CD14-positive monocyte (primary cell): ENCODE data around the gene KRT79. TPM values are rescaled to one million over a fixed set of nuclear protein-coding genes. Genes with fewer than 3 reads are reported as not detected.
"Not testable (repeated sequence)": the region's sequence is repeated elsewhere in the genome, so short reads cannot be mapped to it uniquely, and the experiment has no call there.

Experiments used
- DNase-seq, 3 donors: peaks; one replicate each; pipeline ENCODE4 v3.0.0-alpha.2; 2011 to 2022
- H2AFZ ChIP-seq: 2 replicates; pipeline ENCODE4 v1.6.0; 2012; ENCODE audit warnings: mild to moderate bottlenecking, low read depth, low read length, inconsistent platforms; ENCODE audit not compliant: insufficient read depth, poor library complexity, severe bottlenecking
- H3K27ac ChIP-seq, 2 donors: 1 replicate in 1 of 2; 2 replicates in 1 of 2; pipeline ENCODE4 v1.5.1; 2012 to 2013; ENCODE audit warnings: low read length in 2 of 2, control low read depth in 1 of 2, inconsistent platforms in 1 of 2, low read depth in 1 of 2, mild to moderate bottlenecking in 1 of 2
- H3K27me3 ChIP-seq, 2 donors: one replicate each; pipeline versions ENCODE4 v1.6.0 to v1.6.1; 2011 to 2013; ENCODE audit warnings: low read length in 2 of 2; ENCODE audit not compliant: control insufficient read depth in 2 of 2, insufficient read depth in 2 of 2
- H3K36me3 ChIP-seq, 2 donors: replicated peaks in 1 of 2; 1 replicate in 1 of 2; 2 replicates in 1 of 2; pipeline versions ENCODE4 v1.5.1 to v1.6.1; 2012 to 2013; ENCODE audit warnings: low read length in 2 of 2, control low read depth in 1 of 2, inconsistent platforms in 1 of 2, mild to moderate bottlenecking in 1 of 2; ENCODE audit not compliant: insufficient read depth in 2 of 2, control insufficient read depth in 1 of 2
- H3K4me1 ChIP-seq, 2 donors: 1 replicate in 1 of 2; 2 replicates in 1 of 2; pipeline versions ENCODE4 v1.5.1 to v1.6.1; 2012 to 2013; ENCODE audit warnings: low read length in 2 of 2, control low read depth in 1 of 2, inconsistent platforms in 1 of 2, mild to moderate bottlenecking in 1 of 2, moderate library complexity in 1 of 2; ENCODE audit not compliant: insufficient read depth in 2 of 2, control insufficient read depth in 1 of 2
- H3K4me2 ChIP-seq: replicated peaks from 2 replicates; pipeline ENCODE3; 2012; ENCODE audit warnings: low read length, moderate library complexity, mild to moderate bottlenecking; ENCODE audit not compliant: poor library complexity, severe bottlenecking; ENCODE audit errors: extremely low read depth
- H3K4me3 ChIP-seq, 3 experiments: fragments of 200-600 bp in 1 of 3; sonication (generic) in 1 of 3; replicated peaks in 1 of 3; 1 replicate in 2 of 3; 2 replicates in 1 of 3; pipeline ENCODE4 v1.5.1; 2011 to 2013; ENCODE audit warnings: low read length in 3 of 3, mild to moderate bottlenecking in 3 of 3, control low read depth in 2 of 3, low read depth in 2 of 3, inconsistent platforms in 1 of 3, moderate library complexity in 1 of 3
- H3K79me2 ChIP-seq: 2 replicates; pipeline ENCODE4 v1.6.0; 2012; ENCODE audit warnings: mild to moderate bottlenecking, control low read depth, inconsistent platforms, low read length, moderate library complexity; ENCODE audit not compliant: insufficient read depth
- H3K9ac ChIP-seq: 2 replicates; pipeline ENCODE4 v1.6.0; 2017; ENCODE audit warnings: low read length, mild to moderate bottlenecking; ENCODE audit not compliant: insufficient read depth, poor library complexity, severe bottlenecking
- H3K9me3 ChIP-seq, 2 donors: replicated peaks in 1 of 2; 1 replicate in 1 of 2; 2 replicates in 1 of 2; pipeline versions ENCODE4 v1.5.1 to v1.6.1; 2012 to 2013; ENCODE audit warnings: low read length in 2 of 2, control low read depth in 1 of 2; ENCODE audit not compliant: control insufficient read depth in 1 of 2, insufficient read depth in 1 of 2
- H4K20me1 ChIP-seq: 2 replicates; pipeline ENCODE4 v1.6.0; 2012; ENCODE audit warnings: mild to moderate bottlenecking, low read length, control low read depth, moderate library complexity; ENCODE audit not compliant: insufficient read depth
- H3K27ac Mint-ChIP-seq, 7 donors: one replicate each; pipeline ENCODE4 v1.8.0; 2020; ENCODE audit warnings: mild to moderate bottlenecking in 7 of 7, mixed read lengths in 7 of 7, moderate library complexity in 6 of 7, inconsistent platforms in 2 of 7
- H3K27me3 Mint-ChIP-seq, 3 donors: one replicate each; pipeline ENCODE4 v1.8.0; 2021 to 2022; ENCODE audit warnings: low read depth in 3 of 3, mild to moderate bottlenecking in 3 of 3, mixed read lengths in 3 of 3, moderate library complexity in 3 of 3, inconsistent platforms in 1 of 3
- H3K36me3 Mint-ChIP-seq, 2 donors: one replicate each; pipeline ENCODE4 v1.8.0; 2020; ENCODE audit warnings: mixed read lengths in 2 of 2, inconsistent platforms in 1 of 2, mild to moderate bottlenecking in 1 of 2
- H3K4me1 Mint-ChIP-seq: one replicate; pipeline ENCODE4 v1.8.0; 2020; ENCODE audit warnings: mild to moderate bottlenecking, mixed read lengths
- H3K4me3 Mint-ChIP-seq, 2 donors: one replicate each; pipeline ENCODE4 v1.8.0; 2020; ENCODE audit warnings: mild to moderate bottlenecking in 2 of 2, mixed read lengths in 2 of 2, moderate library complexity in 1 of 2
- H3K9me3 Mint-ChIP-seq, 7 donors: one replicate each; pipeline ENCODE4 v1.8.0; 2020 to 2022; ENCODE audit warnings: mixed read lengths in 7 of 7, mild to moderate bottlenecking in 6 of 7, moderate library complexity in 6 of 7, inconsistent platforms in 2 of 7
- WGBS: methylation state at CpG from one replicate; pipeline ENCODE4 v1.1.5; 2013; ENCODE audit warnings: missing lambda C conversion rate; ENCODE audit not compliant: insufficient coverage; 5-methylcytosine and 5-hydroxymethylcytosine counted together
- intact Hi-C, 2 donors: fragments of 100-400 bp; cut with micrococcal nuclease; formaldehyde crosslinking; loops; one replicate each; pipeline versions ENCODE4 v1.15.0 to v1.15.1; 2023
- polyA plus RNA-seq, 3 donors: library from polyadenylated mRNA; depleted of rRNA in 1 of 3; unstranded in 2 of 3; stranded (reverse) in 1 of 3; fragments of 300-500 nt in 2 of 3; fragments of >200 nt in 1 of 3; fragmentation: Illumina TruSeq in 2 of 3; gene quantifications; 1 replicate in 2 of 3; 2 replicates in 1 of 3; pipeline ENCODE4 v1.2.3, GENCODE V29; 2012 to 2021
- TF ChIP-seq, protein P1 (sequence below): fragments of 200-600 bp; IDR thresholded peaks from one replicate; pipeline ENCODE4 v1.8.0; 2022; ENCODE audit warnings: antibody characterized with exemption, mild to moderate bottlenecking

Gene KRT79
- polyA plus RNA-seq, 3 donors: not detected

DNA sequence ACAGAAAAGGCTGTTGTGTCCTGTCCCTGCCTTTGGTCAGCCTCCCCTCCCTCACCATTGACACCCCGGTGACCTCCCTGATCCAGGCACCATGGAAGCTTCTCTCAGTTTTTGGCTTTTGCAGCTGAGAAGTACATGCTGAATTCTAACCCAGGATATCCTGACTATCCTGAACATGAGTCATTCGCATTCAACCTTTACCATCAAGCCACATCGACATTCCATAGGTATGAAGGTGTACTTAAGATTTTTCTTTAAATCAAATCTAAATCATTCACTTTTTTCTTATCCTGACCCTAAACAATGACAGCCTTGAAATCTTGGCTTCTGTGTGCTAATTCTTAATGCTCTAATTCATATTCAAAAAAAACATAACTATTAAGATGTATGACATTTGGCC lies 23.4 kb upstream of the KRT79 start:
- Histone ChIP-seq H3K36me3 (no peaks in the 10 kb centered on the region), H3K4me2 (no peak overlapping the region), H3K9me3 (no peaks in the 10 kb centered on the region), H3K79me2 (no peaks in the 10 kb centered on the region), H3K4me1 (peaks cover 8 to 9% of the 10 kb centered on the region in 2 donors), H3K27ac (no peak overlapping the region), H4K20me1 (no peaks in the 10 kb centered on the region), H2AFZ (no peak overlapping the region), H3K9ac (no peak overlapping the region), H3K4me3 (no peak overlapping the region), H3K27me3 (peaks cover 0 to 2% of the 10 kb centered on the region in 2 donors)
- TF ChIP-seq, protein P1, sequence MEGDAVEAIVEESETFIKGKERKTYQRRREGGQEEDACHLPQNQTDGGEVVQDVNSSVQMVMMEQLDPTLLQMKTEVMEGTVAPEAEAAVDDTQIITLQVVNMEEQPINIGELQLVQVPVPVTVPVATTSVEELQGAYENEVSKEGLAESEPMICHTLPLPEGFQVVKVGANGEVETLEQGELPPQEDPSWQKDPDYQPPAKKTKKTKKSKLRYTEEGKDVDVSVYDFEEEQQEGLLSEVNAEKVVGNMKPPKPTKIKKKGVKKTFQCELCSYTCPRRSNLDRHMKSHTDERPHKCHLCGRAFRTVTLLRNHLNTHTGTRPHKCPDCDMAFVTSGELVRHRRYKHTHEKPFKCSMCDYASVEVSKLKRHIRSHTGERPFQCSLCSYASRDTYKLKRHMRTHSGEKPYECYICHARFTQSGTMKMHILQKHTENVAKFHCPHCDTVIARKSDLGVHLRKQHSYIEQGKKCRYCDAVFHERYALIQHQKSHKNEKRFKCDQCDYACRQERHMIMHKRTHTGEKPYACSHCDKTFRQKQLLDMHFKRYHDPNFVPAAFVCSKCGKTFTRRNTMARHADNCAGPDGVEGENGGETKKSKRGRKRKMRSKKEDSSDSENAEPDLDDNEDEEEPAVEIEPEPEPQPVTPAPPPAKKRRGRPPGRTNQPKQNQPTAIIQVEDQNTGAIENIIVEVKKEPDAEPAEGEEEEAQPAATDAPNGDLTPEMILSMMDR: no peak
- no peak for DNase-seq
- intact Hi-C loops: no loop called here
- Mint-ChIP-seq H3K36me3 (no peaks in the 10 kb centered on the region), H3K27me3 (peaks cover 6 to 21% (median 16%) of the 10 kb centered on the region in 3 donors), H3K4me1 (peaks cover 16% of the 10 kb centered on the region), H3K4me3 (no peak overlapping the region), H3K27ac (no peak overlapping the region), H3K9me3 (no peaks in the 10 kb centered on the region)
- 80% methylated on average over 1 of the region's 3 CpGs for WGBS

DNA sequence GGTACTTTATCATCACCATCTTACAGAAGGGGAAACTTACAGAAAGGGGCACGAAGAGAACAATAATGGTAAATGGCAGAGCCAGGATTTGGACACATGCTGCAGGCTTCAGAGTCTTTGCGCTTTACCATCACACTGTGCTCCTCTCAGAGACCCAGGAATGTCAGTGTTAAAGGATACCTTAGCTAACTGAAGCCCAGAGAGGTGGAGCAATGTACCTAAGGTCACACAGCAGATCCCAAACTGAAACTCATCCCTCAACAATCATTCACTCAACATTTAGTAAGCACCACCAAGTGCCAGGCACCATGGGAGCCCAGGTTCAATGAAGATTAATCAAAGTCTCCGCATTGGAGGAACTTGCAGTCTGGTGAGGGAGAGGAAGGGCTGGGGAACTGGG lies 22.7 kb upstream of the KRT79 start:
- H3K27ac Mint-ChIP-seq: no peak overlapping the region
- WGBS: 100% methylated on average over 1 of the region's 3 CpGs
- Histone ChIP-seq H4K20me1 (no peaks in the 10 kb centered on the region), H3K4me1 (peaks cover 8 to 9% of the 10 kb centered on the region in 2 donors), H3K79me2 (no peaks in the 10 kb centered on the region), H3K27me3 (peaks cover 0 to 2% of the 10 kb centered on the region in 2 donors), H2AFZ (no peak overlapping the region), H3K36me3 (no peaks in the 10 kb centered on the region), H3K4me2 (no peak overlapping the region), H3K9ac (no peak overlapping the region), H3K27ac (no peak overlapping the region), H3K9me3 (no peaks in the 10 kb centered on the region), H3K4me3 (no peak overlapping the region)
- DNase-seq: no peak
- no peaks in the 10 kb centered on the region for H3K9me3 Mint-ChIP-seq
- peaks cover 16% of the 10 kb centered on the region for H3K4me1 Mint-ChIP-seq
- TF ChIP-seq, protein P1: no peak
- H3K27me3 Mint-ChIP-seq: peaks cover 10 to 26% (median 19%) of the 10 kb centered on the region in 3 donors
- H3K4me3 Mint-ChIP-seq: no peak overlapping the region
- intact Hi-C loops: no loop called here
- H3K36me3 Mint-ChIP-seq: no peaks in the 10 kb centered on the region

DNA sequence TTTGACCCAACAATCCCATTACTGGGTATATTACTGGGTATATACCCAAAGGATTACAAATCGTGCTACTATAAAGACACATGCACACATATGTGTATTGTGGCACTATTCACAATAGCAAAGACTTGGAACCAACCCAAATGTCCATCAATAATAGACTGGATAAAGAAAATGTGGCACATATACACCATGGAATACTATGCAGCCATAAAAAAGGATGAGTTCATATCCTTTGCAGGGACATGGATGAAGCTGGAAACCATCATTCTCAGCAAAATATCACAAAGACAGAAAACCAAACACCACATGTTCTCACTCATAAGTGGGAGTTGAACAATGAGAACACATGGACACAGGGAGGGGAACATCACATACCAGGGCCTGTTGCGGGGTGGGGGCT lies 22.0 kb upstream of the KRT79 start:
- H3K4me2 ChIP-seq, H2AFZ ChIP-seq, DNase-seq, H3K79me2 ChIP-seq, H3K36me3 Mint-ChIP-seq, H3K4me3 Mint-ChIP-seq, H3K27ac Mint-ChIP-seq, H3K9ac ChIP-seq, H3K9me3 Mint-ChIP-seq, H3K27me3 ChIP-seq, H3K27ac ChIP-seq, intact Hi-C loops, H3K9me3 ChIP-seq, H3K4me1 ChIP-seq, H3K36me3 ChIP-seq, H3K4me3 ChIP-seq, H4K20me1 ChIP-seq: not testable (repeated sequence)
- WGBS: no CpG with 5 or more reads among the region's 2 CpGs
- Mint-ChIP-seq H3K4me1 (peaks cover 13% of the 10 kb centered on the region), H3K27me3 (peaks cover 12 to 28% (median 19%) of the 10 kb centered on the region in 3 donors)
